Inferior parietal cortex (tissue), 1 donor: ENCODE data around the gene SAFB2.
A peak's percentile ranks its signal among the peaks of the same experiment; 100 is the strongest.
"Not testable (repeated sequence)": the region's sequence is repeated elsewhere in the genome, so short reads cannot be mapped to it uniquely, and the experiment has no call there.

Experiments used
- DNase-seq: peaks from one replicate; pipeline ENCODE4 v3.0.0-alpha.2; 2016; ENCODE audit errors: extremely low spot score

SAFB2 gene

DNA sequence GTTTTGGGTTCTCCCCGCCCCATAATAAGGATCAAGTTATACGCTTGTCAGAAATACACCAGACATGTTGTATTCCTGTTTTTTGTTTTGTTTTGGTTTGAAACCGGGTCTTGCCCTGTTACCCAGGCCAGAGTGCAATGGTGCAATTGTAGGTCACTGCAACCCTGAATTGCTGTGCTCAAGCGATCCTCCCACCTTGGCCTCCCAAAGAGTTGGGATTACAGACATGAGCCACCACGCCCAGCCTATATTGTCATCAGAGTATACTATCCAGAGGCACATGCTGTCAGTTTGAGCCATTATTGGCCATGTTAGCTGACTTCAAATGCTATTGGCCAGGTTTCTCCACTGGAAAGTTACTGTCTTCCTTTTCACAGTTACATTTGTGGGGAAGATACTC is 10.1 kb upstream of the SAFB2 start:
- no peak for DNase-seq

DNA sequence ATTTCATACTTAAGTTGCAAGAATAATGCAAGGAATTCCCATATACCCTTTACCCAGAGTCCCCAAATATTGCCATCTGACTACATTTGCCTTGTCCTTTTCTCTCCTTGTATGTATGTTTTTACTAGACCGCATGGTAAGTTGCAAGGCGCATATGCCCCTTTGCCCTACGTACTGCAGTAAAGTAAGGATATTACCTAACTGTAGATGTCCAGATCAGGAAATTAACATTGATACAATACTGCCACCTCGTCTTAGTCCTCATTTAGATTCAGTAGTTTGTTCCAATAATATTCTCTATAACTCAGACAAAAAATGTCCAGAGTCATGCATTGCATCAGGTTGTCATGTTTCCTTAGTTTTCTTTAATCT is 9.7 kb upstream of the SAFB2 start:
- DNase-seq, result no peak

DNA sequence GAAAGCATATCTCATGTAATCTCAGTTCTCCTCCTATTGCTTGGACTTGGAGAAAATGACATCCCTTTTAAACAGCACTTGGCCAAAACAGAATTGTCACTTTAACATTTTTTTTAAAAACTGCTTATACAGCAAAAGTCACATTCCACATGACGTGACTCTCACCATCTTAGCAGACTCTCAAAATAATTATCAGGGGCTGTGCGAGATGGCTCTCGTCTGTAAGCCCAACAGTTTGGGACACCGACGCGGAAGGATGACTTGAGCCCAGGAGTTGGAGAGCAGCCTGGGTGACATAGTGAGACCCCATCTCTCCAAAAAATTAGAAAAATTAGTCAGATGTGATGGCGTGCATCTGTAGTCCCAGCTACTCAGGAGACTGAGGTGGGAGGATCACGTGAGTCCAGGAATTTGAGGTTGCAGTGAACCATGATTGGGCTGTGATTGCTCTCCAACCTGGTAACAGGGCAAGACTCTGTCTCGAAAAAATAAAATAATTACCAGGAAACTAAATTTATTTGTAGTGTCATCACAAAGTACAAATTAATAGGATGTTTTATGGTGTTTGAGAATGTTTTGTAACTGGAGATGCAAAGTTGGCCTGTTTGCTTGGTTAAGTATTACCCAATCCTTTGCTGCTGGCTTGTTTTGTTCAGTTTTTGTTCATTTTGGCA is 9.1 kb upstream of the SAFB2 start:
- DNase-seq, result no peak

DNA sequence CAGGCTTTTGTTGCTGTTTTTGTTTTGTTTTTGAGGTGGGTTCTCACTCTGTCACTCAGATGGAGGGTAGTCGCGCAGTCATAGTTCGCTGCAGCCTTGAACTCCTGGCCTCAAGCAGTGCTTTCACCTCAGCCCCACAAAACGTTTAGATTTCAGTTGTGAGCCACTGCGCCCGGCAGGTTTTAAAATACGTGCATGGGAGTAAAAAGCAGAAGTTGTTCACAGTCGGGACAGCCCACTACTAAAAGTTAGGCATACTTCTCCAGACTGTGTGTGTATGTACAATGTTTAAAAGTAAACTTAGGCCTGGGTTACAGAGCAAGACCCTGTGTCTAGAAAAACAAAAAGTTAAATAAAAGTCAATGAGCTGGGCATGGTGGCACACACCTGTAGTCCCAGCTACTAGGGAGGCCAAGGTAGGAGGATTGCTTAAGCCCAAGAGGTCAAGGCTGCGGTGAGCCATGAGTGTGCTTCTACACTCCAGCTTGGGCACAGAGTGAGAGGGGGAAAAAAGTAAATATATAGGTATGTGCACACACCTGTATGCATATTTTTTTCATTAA is 6.4 kb upstream of the SAFB2 start:
- no peak for DNase-seq

DNA sequence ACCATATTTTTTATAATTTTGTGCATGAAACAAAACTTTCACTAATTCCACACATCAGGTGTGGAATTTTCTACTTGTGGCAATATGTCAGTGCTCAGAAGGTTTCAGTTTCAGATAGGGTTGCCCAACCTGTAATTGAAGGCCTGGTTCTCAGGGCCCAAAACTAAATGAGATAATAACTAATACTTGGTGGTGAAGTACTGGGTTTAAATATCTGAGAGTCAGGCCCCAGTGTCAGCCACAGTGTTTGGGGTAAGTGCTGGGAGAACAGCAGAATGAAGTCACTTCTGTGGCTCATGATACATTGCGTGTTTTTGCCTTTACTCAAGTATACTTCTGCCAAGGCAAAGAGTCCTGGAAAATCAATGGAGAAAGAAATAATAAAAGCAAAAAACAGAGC is 5.9 kb upstream of the SAFB2 start:
- DNase-seq, result no peak

DNA sequence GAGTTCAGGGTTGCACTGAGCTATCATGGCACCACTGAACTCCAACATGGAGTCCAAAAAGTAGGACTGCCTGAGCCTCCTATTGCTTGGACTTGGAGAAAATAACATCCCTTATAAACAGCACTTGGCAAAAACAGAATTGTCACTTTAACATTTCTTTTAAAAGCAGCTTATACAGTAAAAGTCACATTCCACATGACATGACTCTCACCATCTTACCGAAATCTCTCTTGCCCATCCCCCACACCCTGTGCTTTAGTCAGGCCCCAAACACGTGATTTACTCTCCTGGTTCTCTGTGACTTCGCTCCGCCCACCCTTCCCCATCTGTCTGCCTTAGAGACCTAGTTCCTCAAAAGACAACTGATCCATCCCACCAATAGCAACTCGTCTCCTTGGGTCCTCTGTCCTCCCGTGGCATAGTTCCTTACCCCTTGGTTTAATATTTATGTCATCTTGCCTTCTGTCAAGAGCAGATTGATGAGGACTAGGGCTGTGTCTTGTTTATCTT is 4.9 kb upstream of the SAFB2 start:
- DNase-seq, result peak; percentile 45

DNA sequence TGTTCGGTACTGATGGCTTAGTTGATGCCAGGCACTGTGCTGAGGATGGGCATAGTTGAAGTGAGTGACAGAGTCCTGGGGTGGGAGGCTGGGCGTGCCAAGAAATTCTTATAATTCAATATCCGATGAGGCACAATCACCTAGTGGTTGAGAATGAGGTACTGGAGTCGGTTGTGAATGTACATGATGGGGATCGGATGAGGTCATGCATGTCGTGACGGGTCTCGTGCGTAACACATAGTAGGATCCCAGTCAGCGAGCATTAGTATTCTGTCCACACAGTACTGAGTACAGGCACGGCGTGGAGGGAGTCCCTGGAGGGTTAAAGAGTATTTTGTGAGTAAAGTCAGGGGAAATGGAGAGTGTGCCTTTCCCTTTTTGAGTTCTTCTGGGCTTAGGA is 3.1 kb upstream of the SAFB2 start:
- DNase-seq, result no peak

DNA sequence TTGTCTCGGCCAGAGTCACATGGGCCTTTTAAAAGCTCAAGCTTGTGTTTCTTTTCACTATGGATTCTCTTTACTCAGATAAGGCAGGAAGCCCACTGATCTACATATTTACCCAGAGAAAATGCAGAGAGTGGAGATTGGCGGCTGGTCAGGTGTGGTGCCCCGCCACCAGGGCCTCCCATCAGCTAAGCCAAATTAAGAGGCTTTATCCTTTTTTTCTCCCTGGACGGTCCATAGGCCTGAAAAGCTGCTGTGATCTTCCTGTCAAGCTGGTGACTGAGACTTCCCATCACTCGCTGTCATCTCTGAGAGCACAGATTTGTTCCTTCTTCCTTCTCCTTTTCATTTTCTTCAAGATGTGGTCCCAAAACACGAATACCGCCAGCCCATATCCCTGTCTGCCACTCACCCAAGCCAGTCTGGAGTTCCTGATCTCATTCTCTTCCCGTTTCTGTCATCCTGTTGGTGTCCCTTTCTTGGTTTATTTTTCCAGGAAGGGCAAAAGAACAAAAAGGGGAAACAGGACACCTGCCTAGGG is 2.2 kb upstream of the SAFB2 start:
- no peak for DNase-seq

DNA sequence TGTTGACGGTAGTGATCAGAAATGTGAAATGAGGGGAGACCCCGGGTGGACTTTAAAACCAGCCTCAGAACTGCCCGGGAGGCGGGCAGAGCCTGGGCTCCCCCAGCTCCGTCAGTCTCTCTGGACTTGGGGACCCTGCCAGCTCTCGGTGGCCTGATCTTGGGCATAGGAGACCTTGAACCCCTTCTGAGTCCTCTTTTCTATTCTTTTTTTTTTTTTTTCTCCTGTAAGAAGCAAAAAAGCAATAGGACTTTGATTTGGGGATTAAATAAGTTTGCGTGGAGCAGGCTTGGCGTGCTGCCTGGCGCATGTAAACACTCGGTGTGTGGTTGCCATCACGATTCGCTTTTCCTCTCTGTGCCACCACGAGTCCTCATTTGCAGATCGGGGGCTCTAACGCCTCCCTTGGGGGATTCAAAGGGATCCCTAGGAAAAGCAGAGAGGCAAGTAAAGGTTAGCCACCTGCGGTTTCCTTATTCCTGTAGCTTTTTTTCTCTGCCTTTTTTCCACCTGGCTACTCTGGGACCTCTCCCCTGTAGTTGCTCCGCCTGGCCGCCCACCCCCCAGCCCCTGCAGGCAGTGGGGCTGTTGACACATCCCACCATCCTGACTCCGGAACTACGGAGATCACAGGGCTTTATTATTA is 1.6 kb upstream of the SAFB2 start:
- no peak for DNase-seq

DNA sequence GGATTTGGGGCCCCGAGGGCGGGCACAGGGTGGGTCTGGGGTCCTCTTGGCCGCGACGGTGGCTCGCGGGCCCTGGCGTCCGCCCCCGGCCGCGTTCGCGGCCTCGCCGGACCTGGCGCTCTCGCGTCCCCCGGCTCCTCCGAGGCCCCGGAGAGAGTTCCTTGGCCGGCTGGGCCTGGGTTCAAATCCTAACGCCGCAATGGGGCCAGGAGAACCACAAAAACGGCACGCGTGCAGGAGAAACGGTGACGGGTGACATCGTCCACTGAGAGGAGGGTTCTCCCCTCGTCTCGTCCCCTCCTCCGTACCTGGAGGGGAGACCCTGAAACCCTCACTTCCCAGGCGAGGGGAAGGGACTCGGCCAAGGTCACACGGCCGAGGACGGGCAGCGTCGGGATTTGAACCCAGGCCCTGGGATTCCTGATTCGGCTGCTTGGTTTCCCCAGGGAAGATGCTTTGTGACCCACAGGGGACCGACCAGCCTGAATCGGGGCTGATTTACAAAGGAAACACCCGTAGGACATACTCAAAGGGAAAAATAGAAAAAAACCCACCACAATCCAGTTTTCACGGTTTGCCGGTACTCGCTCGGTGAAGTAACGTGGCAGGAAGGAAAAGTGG is 931 bp upstream of the SAFB2 start:
- DNase-seq, result no peak

DNA sequence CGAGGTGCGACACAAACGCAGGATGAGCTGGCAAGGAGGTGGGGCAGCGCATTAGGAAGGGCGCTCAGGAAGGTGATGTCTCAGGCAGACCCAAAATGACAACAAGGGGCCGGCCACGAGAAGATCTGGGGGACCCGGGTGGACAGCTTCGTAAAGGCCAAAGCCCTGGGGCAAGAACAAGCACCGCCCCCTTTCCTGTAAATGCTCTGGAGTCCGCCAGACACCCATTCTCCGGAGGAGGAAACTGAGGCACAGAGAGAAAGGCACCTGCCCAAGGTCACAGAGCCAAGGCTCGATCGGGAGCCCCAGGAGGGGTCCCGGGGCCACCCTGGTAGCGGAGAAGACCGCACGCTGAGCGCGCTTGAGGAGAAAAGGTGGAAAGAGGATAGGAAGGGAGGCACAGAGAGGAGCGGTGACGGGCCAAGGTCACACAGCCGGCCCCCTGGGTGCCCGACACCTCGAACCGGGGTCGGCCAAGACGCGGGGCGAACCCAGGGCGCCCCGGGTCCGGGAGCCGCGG is 571 bp downstream of the SAFB2 start:
- DNase-seq, result no peak

DNA sequence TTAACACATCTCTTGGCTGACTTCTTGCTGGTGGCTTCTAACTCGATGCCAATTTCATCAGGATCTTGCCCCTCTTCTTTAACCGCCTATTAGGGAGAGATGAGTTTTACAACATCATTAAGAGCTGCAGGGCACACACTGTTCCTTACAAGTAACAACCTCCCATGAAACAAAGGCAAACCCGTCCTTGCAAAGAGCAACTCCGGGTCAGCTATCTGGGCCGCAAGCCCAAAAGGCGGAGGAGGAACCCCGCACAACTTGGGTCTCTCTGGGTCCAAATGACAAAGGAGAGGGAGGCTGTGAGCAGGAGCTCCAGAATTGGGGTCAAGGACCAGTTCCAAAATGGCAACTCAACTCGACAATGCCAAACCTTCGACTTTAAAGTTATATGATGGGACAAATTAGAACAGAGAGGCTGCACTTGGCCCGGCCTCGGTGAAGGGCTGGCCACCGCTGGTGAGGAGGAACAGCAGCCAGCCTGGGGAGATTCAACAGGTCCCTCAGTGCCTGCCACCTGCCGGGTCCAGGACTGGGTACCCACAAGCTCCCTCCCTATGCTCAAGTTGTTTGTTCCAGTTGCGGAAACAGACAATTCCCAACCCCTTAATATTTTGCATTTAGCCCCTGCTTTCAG is 1.1 kb downstream of the SAFB2 start:
- DNase-seq, result no peak

DNA sequence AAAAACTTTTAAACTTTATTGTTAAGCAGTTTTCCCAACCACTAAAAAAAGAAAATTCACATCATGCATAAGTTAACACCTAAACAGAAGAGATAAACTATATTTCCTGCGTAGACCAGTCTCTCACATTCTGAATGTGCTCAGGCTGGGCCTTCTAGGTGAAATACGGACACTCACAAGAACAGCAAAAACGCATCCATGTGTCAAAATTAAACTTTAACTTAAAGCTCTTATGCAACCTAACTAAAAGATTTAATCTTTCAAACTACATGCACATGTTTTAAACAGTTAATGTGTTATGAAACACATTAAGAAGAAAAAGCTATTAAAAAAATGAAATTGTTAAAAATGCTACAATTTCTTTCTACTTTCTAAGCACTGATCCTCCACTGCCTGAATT is 2.6 kb downstream of the SAFB2 start:
- DNase-seq, result no peak

DNA sequence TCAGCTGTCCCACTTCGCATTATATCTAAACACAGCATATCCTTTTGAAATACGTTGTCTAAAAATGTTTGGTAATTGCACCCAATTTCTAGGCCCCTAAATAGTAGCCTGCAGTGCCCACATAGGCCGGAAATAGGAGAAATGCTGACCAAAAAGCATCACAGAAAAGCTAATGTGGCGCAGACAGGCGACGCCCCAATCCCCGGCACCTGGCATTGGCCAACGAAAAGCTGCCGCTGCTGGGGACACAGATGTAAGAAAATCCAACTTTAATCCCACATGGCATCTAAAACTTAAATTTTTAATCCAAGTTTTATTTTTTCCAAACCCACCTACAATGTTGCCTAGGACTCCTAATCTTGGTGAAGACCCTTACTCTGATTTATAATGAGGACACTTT is 4.0 kb downstream of the SAFB2 start:
- no peak for DNase-seq

DNA sequence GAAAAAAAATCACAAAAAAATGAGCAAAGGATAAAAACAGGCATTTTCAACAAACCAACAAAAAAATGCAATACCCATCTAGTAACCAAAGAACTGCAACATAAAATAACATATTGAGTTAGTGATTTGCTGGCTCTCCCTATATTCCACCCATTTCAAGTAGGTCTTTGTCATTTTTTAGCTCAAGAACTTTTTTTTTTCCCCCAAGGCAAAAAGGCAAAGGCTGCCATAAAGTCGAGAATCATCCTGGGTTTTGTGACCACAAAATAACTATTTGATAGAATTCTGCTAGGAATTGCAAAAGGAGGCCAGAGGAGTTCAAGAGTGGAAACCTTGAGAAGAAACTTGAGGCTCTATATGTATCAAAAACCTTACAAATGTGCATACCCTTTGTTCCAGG is 5.5 kb downstream of the SAFB2 start:
- DNase-seq, result no peak

DNA sequence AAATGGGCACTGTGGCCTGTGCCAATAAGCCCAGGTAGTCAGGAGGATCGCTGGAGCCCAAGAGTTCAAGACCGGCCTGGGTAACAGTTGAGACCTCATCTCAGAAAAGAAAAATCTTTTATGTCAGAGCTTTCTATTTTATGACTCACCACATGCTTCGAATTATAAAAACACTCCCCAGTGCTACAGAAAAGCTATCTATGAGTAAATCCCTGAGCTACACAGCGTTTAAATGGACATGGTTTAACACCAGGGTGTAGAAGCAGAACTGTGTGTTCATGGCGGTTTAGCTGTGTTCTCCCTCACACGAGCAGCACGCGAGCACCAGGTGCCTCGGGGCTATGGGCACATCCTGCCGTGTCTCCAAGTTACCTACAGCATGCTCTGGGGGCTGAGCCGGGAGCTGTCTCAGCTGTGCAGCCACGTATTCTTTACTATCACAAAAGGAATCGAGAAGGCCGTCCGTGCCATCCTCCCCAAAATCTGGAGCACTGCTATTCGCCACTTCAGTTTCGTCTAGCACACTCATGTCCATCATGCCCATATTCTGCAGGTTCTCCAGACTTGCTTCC is 6.7 kb downstream of the SAFB2 start:
- DNase-seq, result no peak

DNA sequence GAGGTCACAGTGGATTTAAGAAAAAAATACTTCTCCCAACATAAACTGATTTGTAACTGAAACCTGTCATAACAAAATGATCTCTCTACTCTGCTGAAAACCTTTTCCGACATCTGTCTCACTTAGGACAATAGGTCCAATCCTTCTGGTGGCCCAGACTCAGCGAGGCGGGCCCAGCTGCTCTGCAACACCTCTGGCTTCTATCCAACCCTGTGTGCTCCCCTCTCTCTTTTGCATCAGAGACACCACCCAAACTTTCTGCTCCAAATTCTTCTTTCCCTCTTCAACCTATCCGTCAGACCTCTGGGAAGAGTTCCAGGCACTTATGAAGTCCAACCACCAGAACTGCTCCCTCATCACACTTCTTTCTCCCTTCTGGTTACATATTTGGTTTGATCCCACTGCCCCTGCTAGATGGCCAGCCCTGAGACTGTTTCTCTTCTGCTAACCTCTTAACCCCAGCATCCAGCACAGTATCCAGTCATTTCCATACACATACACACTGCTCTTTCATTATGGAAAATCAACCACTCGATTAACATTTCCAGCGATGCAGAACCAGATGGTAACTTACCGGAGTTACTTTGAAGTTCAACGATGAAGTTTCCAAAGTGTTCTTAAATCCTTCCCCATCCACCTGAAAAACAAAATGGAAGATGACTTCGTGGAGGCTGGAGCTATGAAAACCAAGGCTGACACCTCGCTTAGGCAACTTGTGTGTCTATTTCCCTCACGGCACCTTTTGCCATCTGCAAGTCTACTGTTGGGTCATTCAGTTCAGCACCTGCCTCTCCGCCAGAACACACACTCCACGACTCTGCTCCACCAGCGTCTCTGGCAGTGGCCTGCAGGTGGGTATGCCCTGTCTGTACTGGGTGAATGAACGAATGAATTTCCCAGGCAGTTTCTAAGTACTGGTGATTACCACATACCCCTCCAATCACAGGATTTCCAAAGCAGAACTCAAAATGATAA is 9.4 kb downstream of the SAFB2 start:
- no peak for DNase-seq

DNA sequence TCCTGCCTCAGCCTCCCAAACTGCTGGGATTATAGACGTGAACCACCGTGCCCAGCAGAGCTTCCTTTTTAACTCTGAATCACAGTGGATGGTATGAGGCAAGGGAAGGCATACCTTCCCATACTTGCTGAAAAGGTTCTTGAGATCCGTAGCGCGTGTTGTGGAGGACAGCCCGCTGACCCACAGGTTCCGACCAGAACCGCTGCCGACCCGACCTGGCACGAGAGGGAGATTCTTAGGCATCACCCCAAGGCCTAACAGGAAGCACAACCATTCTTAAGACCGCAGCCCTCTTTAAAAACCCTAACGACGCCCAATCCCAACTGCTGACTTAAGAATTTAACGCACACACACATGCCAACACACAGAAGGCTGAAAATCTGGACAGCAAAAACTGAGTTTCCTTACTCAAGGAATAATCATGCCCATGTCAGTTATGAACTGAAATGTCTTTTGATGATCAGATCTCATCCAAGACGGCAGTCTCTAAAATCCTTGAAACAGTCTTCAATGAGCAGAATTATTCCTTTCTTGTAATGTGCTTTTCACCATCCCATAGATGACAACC is 12.6 kb downstream of the SAFB2 start:
- DNase-seq, result no peak

DNA sequence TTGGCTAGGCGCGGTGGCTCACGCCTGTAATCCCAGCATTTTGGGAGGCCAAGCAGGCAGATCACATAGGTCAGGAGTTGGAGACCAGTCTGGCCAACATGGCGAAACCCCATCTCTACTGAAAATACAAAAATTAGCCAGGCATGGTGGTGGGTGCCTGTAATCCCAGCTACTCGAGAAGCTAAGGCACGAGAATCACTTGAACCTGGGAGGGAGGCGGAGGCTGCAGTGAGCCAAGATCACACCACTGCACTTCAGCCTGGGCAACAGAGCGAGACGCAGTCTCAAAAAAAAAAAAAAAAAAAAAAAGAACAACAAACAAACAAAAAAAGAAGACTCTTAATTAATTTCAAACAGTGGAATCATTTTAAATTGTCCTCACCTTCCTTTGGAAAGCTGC is 13.8 kb downstream of the SAFB2 start:
- not testable (repeated sequence) for DNase-seq

DNA sequence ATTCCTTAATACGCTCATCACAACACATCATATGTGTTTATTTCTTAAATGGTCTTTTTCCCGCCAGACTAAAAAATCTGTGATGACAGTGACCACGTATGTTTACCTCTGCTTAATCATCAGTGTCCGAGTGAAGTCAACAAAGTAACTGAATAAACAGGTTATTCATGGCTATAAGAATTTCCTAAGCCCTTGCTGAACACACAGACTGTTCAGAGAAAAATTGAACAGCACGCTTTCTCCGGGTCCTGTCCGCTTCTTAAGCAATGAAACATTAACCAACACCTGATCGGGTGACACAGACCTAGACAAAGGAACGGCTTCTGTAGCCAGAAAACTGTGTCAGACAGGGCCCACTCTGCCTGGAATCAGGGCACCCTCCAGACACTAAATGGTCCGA is 14.3 kb downstream of the SAFB2 start:
- no peak for DNase-seq
